Measurements from ENCODE around the gene AFAP1L2.

- TF ChIP-seq, protein P1, sequence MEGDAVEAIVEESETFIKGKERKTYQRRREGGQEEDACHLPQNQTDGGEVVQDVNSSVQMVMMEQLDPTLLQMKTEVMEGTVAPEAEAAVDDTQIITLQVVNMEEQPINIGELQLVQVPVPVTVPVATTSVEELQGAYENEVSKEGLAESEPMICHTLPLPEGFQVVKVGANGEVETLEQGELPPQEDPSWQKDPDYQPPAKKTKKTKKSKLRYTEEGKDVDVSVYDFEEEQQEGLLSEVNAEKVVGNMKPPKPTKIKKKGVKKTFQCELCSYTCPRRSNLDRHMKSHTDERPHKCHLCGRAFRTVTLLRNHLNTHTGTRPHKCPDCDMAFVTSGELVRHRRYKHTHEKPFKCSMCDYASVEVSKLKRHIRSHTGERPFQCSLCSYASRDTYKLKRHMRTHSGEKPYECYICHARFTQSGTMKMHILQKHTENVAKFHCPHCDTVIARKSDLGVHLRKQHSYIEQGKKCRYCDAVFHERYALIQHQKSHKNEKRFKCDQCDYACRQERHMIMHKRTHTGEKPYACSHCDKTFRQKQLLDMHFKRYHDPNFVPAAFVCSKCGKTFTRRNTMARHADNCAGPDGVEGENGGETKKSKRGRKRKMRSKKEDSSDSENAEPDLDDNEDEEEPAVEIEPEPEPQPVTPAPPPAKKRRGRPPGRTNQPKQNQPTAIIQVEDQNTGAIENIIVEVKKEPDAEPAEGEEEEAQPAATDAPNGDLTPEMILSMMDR (IDR thresholded peaks at IDR 0.05; ENCODE audit: low read depth, low read length), result no peak
- TF ChIP-seq EZH2phosphoT487 (IDR thresholded peaks at IDR 0.05; ENCODE audit: low read depth), result no peak
Measured at GRCh38 chr10:114340816-114341215, 63.5 kb downstream of the AFAP1L2 start.
